PFSK-1 (cell line): ENCODE results near the gene HLX.

Experiments used
- SIN3A ChIP-seq: IDR thresholded peaks from 2 replicates; pipeline ENCODE4 v1.6.1; 2012; ENCODE audit warnings: mild to moderate bottlenecking, low read length, moderate library complexity, borderline replicate concordance; ENCODE audit not compliant: insufficient read depth
- TF ChIP-seq, protein P1 (sequence below), 2 experiments: IDR thresholded peaks; 2 replicates each; pipeline versions ENCODE4 v1.6.1 to v1.8.0; 2011 to 2012; ENCODE audit warnings: low read depth in 2 of 2, low read length in 2 of 2, control low read depth in 1 of 2, inconsistent platforms in 1 of 2, mild to moderate bottlenecking in 1 of 2, moderate library complexity in 1 of 2; ENCODE audit not compliant: insufficient read depth in 1 of 2

GRCh38 chr1:220929304-220929703 is 50.1 kb downstream of the HLX start:
- TF ChIP-seq, protein P1, sequence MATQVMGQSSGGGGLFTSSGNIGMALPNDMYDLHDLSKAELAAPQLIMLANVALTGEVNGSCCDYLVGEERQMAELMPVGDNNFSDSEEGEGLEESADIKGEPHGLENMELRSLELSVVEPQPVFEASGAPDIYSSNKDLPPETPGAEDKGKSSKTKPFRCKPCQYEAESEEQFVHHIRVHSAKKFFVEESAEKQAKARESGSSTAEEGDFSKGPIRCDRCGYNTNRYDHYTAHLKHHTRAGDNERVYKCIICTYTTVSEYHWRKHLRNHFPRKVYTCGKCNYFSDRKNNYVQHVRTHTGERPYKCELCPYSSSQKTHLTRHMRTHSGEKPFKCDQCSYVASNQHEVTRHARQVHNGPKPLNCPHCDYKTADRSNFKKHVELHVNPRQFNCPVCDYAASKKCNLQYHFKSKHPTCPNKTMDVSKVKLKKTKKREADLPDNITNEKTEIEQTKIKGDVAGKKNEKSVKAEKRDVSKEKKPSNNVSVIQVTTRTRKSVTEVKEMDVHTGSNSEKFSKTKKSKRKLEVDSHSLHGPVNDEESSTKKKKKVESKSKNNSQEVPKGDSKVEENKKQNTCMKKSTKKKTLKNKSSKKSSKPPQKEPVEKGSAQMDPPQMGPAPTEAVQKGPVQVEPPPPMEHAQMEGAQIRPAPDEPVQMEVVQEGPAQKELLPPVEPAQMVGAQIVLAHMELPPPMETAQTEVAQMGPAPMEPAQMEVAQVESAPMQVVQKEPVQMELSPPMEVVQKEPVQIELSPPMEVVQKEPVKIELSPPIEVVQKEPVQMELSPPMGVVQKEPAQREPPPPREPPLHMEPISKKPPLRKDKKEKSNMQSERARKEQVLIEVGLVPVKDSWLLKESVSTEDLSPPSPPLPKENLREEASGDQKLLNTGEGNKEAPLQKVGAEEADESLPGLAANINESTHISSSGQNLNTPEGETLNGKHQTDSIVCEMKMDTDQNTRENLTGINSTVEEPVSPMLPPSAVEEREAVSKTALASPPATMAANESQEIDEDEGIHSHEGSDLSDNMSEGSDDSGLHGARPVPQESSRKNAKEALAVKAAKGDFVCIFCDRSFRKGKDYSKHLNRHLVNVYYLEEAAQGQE (IDR thresholded peaks at IDR 0.05; ENCODE audit: insufficient read depth in 1 of 2, low read depth in 2 of 2, low read length in 2 of 2) = no peak
- no peak for TF ChIP-seq SIN3A
